Right cardiac atrium (tissue), 5 donors: ENCODE data around the gene SAMM50. TPM values are rescaled to one million over a fixed set of nuclear protein-coding genes. Genes with fewer than 3 reads are reported as not detected.

Source experiments
- polyA plus RNA-seq: library from polyadenylated mRNA; stranded (reverse); fragments of 200-250 nt; gene quantifications from one replicate; pipeline ENCODE4 v1.2.3, GENCODE V29; 2013
- total RNA-seq, 4 donors: library from RNA; stranded (reverse); fragmentation: NEBNext Ultra II Directional; extraction: Animal tissue kit (Norgen Biotek cat#: 25700); gene quantifications; one replicate each; pipeline ENCODE4 v1.2.1, GENCODE V29; 2021
- donor health status: healthy with polysubstance abuse.
- donor health status: DM: no; HTN: yes; CAD: no.
- donor health status: DM: no; HTN: no; CAD: no.
- donor health status: DM: no; HTN: yes; CAD: no; lungs with severe emphysema.
- donor health status: DM: yes; HTN: yes; CAD: no.

SAMM50 gene
- total and polyA plus RNA-seq, 5 donors: 48.0 to 65.3 (median 60.6) TPM

Other genes with a start within 250 kb of the SAMM50 start
- gene EFCAB6, start 143.1 kb upstream of the SAMM50 start, total RNA-seq: 1 to 10 TPM; 1.7 to 3.4 (median 2.4) TPM
- gene EFCAB6, start 143.1 kb upstream of the SAMM50 start, polyA plus RNA-seq: 0.70 TPM
- under 1 TPM; 0.17 to 0.42 (median 0.24) TPM for gene SULT4A1, start 92.9 kb upstream of the SAMM50 start, total RNA-seq
- gene SULT4A1, start 92.9 kb upstream of the SAMM50 start, polyA plus RNA-seq: 0.57 TPM
- gene PNPLA5, start 63.4 kb upstream of the SAMM50 start, total RNA-seq: not detected
- gene PNPLA5, start 63.4 kb upstream of the SAMM50 start, polyA plus RNA-seq: not detected
- 1 to 10 TPM in 1 of 4 donors, under 1 TPM in 1, not detected in 2; 0.15 to 1.0 TPM for gene PNPLA3, start 31.6 kb upstream of the SAMM50 start, total RNA-seq
- 0.48 TPM for gene PNPLA3, start 31.6 kb upstream of the SAMM50 start, polyA plus RNA-seq
- gene PARVB, start 68.9 kb downstream of the SAMM50 start, total RNA-seq: 100 to 1,000 TPM in 2 of 4 donors, 10 to 100 TPM in 2; 85.9 to 124 (median 99.1) TPM
- gene PARVB, start 68.9 kb downstream of the SAMM50 start, polyA plus RNA-seq: 44.0 TPM
- gene PARVG, start 225.5 kb downstream of the SAMM50 start, total RNA-seq: 1 to 10 TPM; 3.1 to 6.4 (median 5.5) TPM
- gene PARVG, start 225.5 kb downstream of the SAMM50 start, polyA plus RNA-seq: 4.3 TPM